Measurements from ENCODE around the gene SPO11.

Gene SPO11

GRCh38 chr20:57391439-57392301 lies 62.1 kb downstream of the SPO11 start:
- DNase-seq (ENCODE audit: low spot score), result peak; percentile 55

- DNase-seq (ENCODE audit: low spot score), result no peak
Observed at GRCh38 chr20:57392512-57393271, 63.1 kb downstream of the SPO11 start.
